Adrenal gland (tissue), 5 donors: ENCODE results near the gene TEN1.

ENCODE experiments used
- POLR2A ChIP-seq, 2 donors: fragments of 450-650 bp; IDR thresholded peaks; one replicate each; pipeline ENCODE4 v1.6.1; 2017; ENCODE audit warnings: antibody characterized with exemption in 2 of 2, mild to moderate bottlenecking in 2 of 2, moderate library complexity in 1 of 2
- TF ChIP-seq, protein P1 (sequence below), 6 experiments: fragments of 450-650 bp in 4 of 6; fragments of 200-600 bp in 2 of 6; sonication (generic) in 1 of 6; IDR thresholded peaks; 1 replicate in 5 of 6; 2 replicates in 1 of 6; pipeline versions ENCODE4 v1.5.1 to v1.8.0; 2016 to 2021; ENCODE audit warnings: antibody characterized with exemption in 6 of 6, mild to moderate bottlenecking in 2 of 6, moderate library complexity in 1 of 6
- donor health status: DM: no; HTN: no; CAD: no.

DNA sequence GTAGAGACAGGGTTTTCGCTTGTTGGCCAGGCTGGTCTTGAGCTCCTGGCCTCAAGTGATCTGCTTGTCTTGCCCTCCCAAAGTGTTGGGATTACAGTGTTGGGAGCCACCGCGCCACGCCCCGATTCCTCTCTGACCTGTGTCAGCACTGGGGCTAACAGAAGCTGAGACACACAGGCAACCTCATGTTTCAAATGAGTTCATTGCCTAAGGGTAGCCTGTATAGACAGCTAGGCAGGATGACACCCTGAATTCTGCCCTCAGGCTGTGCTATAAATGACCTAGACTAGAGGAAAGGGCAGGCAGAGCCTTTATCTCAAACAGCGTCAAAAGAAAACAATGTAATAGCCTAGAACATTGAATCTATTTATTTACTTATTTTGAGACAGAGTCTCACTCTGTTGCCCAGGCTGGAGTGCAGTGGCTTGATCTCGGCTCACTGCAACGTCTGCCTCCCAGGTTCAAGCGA is 19.3 kb downstream of the TEN1 start:
- TF ChIP-seq POLR2A (IDR thresholded peaks at IDR 0.05), result no peak
- TF ChIP-seq, protein P1, sequence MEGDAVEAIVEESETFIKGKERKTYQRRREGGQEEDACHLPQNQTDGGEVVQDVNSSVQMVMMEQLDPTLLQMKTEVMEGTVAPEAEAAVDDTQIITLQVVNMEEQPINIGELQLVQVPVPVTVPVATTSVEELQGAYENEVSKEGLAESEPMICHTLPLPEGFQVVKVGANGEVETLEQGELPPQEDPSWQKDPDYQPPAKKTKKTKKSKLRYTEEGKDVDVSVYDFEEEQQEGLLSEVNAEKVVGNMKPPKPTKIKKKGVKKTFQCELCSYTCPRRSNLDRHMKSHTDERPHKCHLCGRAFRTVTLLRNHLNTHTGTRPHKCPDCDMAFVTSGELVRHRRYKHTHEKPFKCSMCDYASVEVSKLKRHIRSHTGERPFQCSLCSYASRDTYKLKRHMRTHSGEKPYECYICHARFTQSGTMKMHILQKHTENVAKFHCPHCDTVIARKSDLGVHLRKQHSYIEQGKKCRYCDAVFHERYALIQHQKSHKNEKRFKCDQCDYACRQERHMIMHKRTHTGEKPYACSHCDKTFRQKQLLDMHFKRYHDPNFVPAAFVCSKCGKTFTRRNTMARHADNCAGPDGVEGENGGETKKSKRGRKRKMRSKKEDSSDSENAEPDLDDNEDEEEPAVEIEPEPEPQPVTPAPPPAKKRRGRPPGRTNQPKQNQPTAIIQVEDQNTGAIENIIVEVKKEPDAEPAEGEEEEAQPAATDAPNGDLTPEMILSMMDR (IDR thresholded peaks at IDR 0.05), result no peak
